ENCODE results near the gene SH3GLB2.

DNA sequence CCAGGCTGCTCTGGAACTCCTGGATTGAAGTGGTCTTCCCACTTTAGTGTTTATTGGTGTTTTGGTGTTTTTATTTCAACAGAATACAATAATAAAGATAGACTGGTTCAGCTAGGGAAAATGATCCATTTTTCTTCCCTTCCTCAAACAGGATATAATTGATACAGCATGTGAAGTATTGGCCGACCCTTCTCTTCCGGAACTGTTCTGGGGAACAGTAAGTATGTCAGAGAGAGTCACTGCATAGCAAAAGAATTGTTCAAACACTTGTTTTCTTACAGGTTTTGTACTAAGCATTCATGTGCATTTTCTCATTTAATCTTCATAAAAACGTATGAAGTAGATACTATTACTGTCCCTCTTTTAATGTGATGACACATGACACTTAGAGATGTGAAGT is 49.0 kb downstream of the SH3GLB2 start:
- TF ChIP-seq, protein P1, sequence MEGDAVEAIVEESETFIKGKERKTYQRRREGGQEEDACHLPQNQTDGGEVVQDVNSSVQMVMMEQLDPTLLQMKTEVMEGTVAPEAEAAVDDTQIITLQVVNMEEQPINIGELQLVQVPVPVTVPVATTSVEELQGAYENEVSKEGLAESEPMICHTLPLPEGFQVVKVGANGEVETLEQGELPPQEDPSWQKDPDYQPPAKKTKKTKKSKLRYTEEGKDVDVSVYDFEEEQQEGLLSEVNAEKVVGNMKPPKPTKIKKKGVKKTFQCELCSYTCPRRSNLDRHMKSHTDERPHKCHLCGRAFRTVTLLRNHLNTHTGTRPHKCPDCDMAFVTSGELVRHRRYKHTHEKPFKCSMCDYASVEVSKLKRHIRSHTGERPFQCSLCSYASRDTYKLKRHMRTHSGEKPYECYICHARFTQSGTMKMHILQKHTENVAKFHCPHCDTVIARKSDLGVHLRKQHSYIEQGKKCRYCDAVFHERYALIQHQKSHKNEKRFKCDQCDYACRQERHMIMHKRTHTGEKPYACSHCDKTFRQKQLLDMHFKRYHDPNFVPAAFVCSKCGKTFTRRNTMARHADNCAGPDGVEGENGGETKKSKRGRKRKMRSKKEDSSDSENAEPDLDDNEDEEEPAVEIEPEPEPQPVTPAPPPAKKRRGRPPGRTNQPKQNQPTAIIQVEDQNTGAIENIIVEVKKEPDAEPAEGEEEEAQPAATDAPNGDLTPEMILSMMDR (conservative IDR thresholded peaks at IDR 0.05; ENCODE audit: low read depth in 2 of 2) = no peak
- TF ChIP-seq CREB1 (CRISPR knock-in tag; IDR thresholded peaks at IDR 0.05; ENCODE audit: low read depth) = no peak
- TF ChIP-seq EZH2 (IDR thresholded peaks at IDR 0.05; ENCODE audit: low read depth, unreplicated experiment) = no peak
- TF ChIP-seq POLR2AphosphoS5 (IDR thresholded peaks at IDR 0.05; ENCODE audit: low read depth) = no peak
- TF ChIP-seq, protein P2, sequence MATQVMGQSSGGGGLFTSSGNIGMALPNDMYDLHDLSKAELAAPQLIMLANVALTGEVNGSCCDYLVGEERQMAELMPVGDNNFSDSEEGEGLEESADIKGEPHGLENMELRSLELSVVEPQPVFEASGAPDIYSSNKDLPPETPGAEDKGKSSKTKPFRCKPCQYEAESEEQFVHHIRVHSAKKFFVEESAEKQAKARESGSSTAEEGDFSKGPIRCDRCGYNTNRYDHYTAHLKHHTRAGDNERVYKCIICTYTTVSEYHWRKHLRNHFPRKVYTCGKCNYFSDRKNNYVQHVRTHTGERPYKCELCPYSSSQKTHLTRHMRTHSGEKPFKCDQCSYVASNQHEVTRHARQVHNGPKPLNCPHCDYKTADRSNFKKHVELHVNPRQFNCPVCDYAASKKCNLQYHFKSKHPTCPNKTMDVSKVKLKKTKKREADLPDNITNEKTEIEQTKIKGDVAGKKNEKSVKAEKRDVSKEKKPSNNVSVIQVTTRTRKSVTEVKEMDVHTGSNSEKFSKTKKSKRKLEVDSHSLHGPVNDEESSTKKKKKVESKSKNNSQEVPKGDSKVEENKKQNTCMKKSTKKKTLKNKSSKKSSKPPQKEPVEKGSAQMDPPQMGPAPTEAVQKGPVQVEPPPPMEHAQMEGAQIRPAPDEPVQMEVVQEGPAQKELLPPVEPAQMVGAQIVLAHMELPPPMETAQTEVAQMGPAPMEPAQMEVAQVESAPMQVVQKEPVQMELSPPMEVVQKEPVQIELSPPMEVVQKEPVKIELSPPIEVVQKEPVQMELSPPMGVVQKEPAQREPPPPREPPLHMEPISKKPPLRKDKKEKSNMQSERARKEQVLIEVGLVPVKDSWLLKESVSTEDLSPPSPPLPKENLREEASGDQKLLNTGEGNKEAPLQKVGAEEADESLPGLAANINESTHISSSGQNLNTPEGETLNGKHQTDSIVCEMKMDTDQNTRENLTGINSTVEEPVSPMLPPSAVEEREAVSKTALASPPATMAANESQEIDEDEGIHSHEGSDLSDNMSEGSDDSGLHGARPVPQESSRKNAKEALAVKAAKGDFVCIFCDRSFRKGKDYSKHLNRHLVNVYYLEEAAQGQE (IDR thresholded peaks at IDR 0.05; ENCODE audit: unreplicated experiment) = no peak
- TF ChIP-seq EZH2phosphoT487 (IDR thresholded peaks at IDR 0.05; ENCODE audit: unreplicated experiment) = no peak
- no peak for TF ChIP-seq STAT1 (IDR thresholded peaks at IDR 0.05; ENCODE audit: unreplicated experiment)
- no peak for TF ChIP-seq JUNB (IDR thresholded peaks at IDR 0.05; ENCODE audit: unreplicated experiment)
- TF ChIP-seq, protein P3, sequence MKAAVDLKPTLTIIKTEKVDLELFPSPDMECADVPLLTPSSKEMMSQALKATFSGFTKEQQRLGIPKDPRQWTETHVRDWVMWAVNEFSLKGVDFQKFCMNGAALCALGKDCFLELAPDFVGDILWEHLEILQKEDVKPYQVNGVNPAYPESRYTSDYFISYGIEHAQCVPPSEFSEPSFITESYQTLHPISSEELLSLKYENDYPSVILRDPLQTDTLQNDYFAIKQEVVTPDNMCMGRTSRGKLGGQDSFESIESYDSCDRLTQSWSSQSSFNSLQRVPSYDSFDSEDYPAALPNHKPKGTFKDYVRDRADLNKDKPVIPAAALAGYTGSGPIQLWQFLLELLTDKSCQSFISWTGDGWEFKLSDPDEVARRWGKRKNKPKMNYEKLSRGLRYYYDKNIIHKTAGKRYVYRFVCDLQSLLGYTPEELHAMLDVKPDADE (IDR thresholded peaks at IDR 0.05) = no peak
